ENCODE measurements around the gene LAMA4.

DNA sequence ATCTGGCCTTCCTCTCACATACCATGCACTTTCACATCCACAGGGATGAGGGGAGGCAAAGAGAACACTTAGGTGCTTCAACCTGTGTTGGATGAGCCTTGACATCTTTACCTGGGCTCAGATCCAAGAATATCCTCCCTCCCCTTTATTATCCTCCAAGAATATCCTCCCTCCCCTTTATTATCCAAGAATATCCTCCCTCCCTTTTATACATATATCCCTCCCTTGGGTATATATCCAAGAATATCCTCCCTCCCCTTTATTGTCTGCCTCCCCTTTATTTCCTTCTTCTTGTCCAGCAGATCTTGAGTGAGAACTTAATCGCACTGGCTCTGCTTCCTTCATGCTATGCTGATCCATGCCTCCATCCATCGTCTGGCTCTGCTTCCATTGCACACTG lies 30.3 kb downstream of the LAMA4 start:
- TF ChIP-seq, protein P1, sequence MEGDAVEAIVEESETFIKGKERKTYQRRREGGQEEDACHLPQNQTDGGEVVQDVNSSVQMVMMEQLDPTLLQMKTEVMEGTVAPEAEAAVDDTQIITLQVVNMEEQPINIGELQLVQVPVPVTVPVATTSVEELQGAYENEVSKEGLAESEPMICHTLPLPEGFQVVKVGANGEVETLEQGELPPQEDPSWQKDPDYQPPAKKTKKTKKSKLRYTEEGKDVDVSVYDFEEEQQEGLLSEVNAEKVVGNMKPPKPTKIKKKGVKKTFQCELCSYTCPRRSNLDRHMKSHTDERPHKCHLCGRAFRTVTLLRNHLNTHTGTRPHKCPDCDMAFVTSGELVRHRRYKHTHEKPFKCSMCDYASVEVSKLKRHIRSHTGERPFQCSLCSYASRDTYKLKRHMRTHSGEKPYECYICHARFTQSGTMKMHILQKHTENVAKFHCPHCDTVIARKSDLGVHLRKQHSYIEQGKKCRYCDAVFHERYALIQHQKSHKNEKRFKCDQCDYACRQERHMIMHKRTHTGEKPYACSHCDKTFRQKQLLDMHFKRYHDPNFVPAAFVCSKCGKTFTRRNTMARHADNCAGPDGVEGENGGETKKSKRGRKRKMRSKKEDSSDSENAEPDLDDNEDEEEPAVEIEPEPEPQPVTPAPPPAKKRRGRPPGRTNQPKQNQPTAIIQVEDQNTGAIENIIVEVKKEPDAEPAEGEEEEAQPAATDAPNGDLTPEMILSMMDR (conservative IDR thresholded peaks at IDR 0.05) = no peak
- no peak for TF ChIP-seq ZFX (IDR thresholded peaks at IDR 0.05)

All from C4-2B (cell line).